H1 (cell line): ENCODE results near the gene PLCH2. TPM values are rescaled to one million over a fixed set of nuclear protein-coding genes. Genes with fewer than 3 reads are reported as not detected.
A peak's percentile ranks its signal among the peaks of the same experiment; 100 is the strongest.

Experiments used
- BACH1 ChIP-seq: IDR thresholded peaks from 2 replicates; pipeline ENCODE4 v1.6.1; 2012; ENCODE audit warnings: low read length, improper control_type of control experiment
- BRCA1 ChIP-seq: IDR thresholded peaks from 2 replicates; pipeline ENCODE4 v1.6.1; 2012; ENCODE audit warnings: low read depth, low read length, improper control_type of control experiment
- EGR1 ChIP-seq: IDR thresholded peaks from 2 replicates; pipeline ENCODE4 v1.6.1; 2011; ENCODE audit warnings: low read depth, low read length, borderline replicate concordance
- FOSL1 ChIP-seq: IDR thresholded peaks from 2 replicates; pipeline ENCODE4 v1.6.1; 2011; ENCODE audit warnings: mild to moderate bottlenecking, low read depth, low read length, moderate library complexity; ENCODE audit not compliant: insufficient read depth
- POLR2AphosphoS5 ChIP-seq: IDR thresholded peaks from 2 replicates; pipeline ENCODE4 v1.6.1; 2011; ENCODE audit warnings: low read depth, low read length
- POU5F1 ChIP-seq: IDR thresholded peaks from 2 replicates; pipeline ENCODE4 v1.6.1; 2011; ENCODE audit warnings: low read depth, mild to moderate bottlenecking, low read length, moderate library complexity
- SIX5 ChIP-seq: IDR thresholded peaks from 2 replicates; pipeline ENCODE4 v1.6.1; 2011; ENCODE audit warnings: mild to moderate bottlenecking, low read depth, low read length
- SP1 ChIP-seq: IDR thresholded peaks from 2 replicates; pipeline ENCODE4 v1.6.1; 2011; ENCODE audit warnings: low read depth, low read length
- polyA plus RNA-seq, 7 experiments: library from polyadenylated mRNA; depleted of rRNA in 3 of 7; stranded (reverse) in 5 of 7; unstranded in 2 of 7; fragments of >200 nt in 5 of 7; fragments of 200-250 nt in 2 of 7; gene quantifications; 1 replicate in 5 of 7; 2 replicates in 1 of 7; 4 replicates in 1 of 7; pipeline versions ENCODE4 v1.2.1 to v1.2.3, GENCODE V29; 2011 to 2013; ENCODE audit warnings: missing spikeins in 2 of 7, mixed read lengths in 2 of 7
- total RNA-seq: library from RNA; stranded (reverse); fragmentation: NEBNext Ultra II Directional; extraction: Animal tissue kit (Norgen Biotek cat#: 25700); gene quantifications from 2 replicates; pipeline ENCODE4 v1.2.1, GENCODE V29; 2021
- TF ChIP-seq, protein P1 (sequence below): IDR thresholded peaks from 2 replicates; pipeline ENCODE4 v1.6.1; 2012; ENCODE audit warnings: inconsistent platforms

The PLCH2 gene
- total and polyA plus RNA-seq, 2 of the 8 experiments (the other 6 are each of a cell fraction or from before 2014, with no cell fraction given): 0.14 to 0.19 TPM

DNA sequence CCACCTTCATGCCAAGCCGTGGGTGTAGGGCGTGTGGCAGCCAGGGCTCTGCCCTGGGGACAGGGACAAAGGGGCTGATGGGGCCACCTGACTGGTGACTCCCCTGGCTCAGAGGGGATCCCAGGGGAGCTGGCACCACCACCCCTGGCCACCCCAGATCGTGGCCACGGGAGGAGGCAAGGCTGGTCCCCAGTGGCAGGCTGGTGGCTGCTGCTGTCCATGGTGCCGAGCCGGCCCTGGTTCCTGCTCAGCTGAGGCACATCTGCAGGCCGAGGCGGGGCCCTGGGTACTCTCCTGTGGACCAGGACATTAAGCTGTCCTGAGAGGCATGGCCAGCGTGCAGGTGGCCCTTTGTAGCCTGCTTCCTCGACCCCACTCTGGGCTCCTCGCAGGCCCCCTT is 6.5 kb downstream of the PLCH2 start (continued):
- 0 out of 2 replicates have a peak, but pooled peaks have one; percentile 10 for TF ChIP-seq FOSL1
- peak; percentile 64; the same call in 1 of the 2 replicates for TF ChIP-seq EGR1
- TF ChIP-seq, protein P1, sequence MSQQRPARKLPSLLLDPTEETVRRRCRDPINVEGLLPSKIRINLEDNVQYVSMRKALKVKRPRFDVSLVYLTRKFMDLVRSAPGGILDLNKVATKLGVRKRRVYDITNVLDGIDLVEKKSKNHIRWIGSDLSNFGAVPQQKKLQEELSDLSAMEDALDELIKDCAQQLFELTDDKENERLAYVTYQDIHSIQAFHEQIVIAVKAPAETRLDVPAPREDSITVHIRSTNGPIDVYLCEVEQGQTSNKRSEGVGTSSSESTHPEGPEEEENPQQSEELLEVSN: no peak
- no peak for TF ChIP-seq POLR2AphosphoS5
- no peak for TF ChIP-seq BRCA1
- TF ChIP-seq POU5F1: no peak
- TF ChIP-seq SIX5: no peak
- TF ChIP-seq SP1: no peak
- TF ChIP-seq BACH1: no peak
